GM21381 (cell line): Measurements from ENCODE around the gene DOCK7.
"Not testable (repeated sequence)": the region's sequence is repeated elsewhere in the genome, so short reads cannot be mapped to it uniquely, and the experiment has no call there.

ENCODE experiments used
- ATAC-seq: cut with Tn5 transposase; IDR thresholded peaks from one replicate; pipeline ENCODE4 v1.9.1; 2021; ENCODE audit warnings: mild to moderate bottlenecking, moderate library complexity; ENCODE audit not compliant: unreplicated experiment

DOCK7 gene

GRCh38 chr1:62687903-62688686 lies at the start of gene DOCK7:
Gene DOCK7 (minus strand): TSS chr1:62688386. CDS start chr1:62688264, 122 bp downstream.
- ATAC-seq = peak; percentile 72

DNA sequence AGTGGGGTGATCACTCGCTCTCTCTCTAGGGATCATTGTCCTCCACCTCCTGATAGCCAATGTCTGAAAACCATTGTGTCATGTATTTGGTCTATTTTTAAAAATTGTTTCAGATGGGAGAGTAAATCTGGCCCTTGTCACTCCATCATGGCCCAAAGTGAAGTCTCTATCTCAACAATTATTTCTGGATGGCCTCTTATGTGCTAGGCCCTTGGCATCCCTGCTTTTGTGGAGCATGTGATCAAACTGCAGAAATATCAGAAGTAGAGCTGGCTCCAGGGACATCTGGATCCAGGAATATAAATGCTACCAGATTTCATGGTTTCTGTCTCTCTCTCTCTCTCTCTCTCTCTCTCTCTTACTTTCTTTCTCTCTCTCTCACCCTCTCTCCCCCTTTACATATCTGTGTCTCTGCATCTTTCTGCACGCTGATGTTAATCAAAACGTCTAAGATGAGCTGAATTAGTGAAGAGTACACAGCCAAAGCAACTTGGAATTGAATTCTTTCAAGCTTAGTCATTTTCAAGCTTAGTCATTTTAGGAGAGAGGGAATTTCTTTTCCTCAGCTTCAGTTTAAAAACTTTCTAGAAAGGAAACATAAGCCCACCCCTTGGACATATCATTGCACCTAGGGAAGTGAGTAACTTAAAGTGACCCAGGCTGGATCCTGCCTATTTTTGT lies 47.4 kb upstream of the DOCK7 start:
- ATAC-seq = no peak

- no peak for ATAC-seq
These were observed 44.1 kb upstream of the DOCK7 start for GRCh38 chr1:62732331-62732730.

GRCh38 chr1:62728963-62729362 lies 40.8 kb upstream of the DOCK7 start:
- no peak for ATAC-seq

DNA sequence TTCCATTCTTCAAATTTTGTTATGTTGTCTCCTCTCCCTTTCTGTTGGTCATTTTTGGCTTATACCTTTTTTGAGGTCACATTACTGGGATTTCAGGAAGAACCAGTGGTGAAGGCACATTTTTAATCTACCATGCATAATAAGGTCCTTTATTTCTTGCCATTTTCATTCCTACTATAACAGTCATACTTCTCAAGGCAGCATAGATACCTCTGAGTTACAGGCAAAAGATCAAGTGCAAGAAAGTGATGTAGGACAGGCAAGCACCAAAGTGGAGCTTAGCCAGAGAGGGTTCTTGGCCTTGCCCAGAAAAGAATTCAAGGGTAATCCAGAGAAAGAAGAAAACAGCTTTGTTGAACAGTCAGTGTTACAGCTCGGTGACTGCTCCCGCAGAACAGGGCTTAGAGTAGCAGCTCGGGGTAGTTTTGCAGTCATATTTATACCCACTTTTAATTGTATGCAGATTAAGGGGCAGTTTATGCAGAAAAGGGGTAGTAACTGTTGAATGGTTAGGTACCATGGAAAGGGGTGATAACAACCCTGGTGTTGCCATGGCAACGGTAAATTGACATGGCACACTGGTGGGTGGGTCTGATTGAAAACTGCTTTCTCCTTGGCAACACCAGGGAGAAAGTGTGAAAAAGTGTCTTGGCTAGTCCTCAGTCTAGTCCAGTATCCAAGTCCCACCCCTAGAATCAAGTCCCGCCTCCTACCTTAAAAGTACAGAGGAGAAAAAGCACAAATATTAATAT lies 39.6 kb upstream of the DOCK7 start:
- ATAC-seq = no peak

- no peak for ATAC-seq
These were observed 37.8 kb upstream of the DOCK7 start for GRCh38 chr1:62726011-62726442.

- ATAC-seq = no peak
These were observed 37.1 kb upstream of the DOCK7 start for GRCh38 chr1:62725255-62725654.

DNA sequence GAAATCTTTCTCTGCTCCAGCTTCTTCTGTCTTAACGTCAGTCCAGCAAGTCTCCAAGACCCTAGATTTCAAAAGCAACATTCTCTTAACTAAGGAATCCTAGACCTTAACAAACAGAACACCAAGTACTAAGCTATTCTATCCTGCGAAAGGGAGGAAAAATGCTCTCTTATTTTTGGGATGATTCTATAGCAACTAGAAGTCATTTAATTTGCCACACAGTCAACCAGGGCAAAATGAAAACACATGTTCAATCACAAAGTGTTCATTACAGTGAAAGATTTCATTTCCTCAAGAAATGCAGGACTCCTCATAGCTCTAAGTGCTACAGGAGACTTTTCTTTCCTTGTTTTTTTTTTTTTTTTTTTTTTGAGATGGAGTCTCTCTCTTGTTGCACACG lies 36.2 kb upstream of the DOCK7 start:
- no peak for ATAC-seq

DNA sequence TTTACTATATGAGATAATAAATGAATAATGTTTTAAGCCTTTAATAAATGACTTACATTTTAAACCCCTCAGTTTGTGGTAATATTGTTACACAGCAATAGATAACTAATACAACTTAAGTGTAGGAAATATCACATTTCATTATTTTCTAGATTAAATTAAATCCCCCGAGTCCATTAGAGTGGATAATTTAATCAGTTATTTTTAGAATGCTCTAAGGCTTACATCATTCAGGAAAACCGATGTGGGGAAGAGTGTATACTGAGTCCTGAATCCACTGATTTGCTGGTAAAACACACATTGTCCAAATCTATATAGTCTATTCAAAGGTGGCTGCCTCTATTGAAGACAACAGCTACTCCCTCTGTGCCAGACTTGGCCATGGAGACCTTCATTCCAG lies 35.7 kb upstream of the DOCK7 start:
- ATAC-seq = no peak

GRCh38 chr1:62722796-62723195 lies 34.6 kb upstream of the DOCK7 start:
- ATAC-seq = peak; percentile 74

- ATAC-seq = no peak
These were observed 32.9 kb upstream of the DOCK7 start for GRCh38 chr1:62720946-62721554.

DNA sequence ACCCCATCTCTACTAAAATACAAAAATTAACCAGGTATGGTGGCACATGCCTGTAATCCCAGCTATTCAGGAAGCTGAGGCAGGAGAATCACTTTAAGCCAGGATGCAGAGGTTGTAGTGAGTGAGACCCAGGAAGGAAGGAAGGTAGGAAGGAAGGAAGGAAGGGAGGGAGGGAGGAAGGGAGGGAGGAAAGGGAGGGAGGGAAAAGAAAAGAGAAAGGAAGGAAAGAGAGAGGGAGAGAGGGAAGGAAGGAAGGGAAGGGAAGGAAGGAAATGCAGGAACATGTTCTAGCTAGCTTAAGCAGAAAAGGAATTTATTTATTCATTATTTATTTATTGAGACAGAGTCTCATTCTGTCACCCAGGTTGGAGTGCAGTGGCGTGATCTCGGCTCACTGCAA lies 30.2 kb upstream of the DOCK7 start:
- ATAC-seq = not testable (repeated sequence)

- ATAC-seq = no peak
These were observed 29.3 kb upstream of the DOCK7 start for GRCh38 chr1:62717483-62717882.

- ATAC-seq = no peak
These were observed 28.2 kb upstream of the DOCK7 start for GRCh38 chr1:62716397-62716796.

GRCh38 chr1:62712336-62713243 lies 24.4 kb upstream of the DOCK7 start:
- ATAC-seq = no peak

GRCh38 chr1:62707744-62708120 lies 19.5 kb upstream of the DOCK7 start:
- ATAC-seq = no peak

DNA sequence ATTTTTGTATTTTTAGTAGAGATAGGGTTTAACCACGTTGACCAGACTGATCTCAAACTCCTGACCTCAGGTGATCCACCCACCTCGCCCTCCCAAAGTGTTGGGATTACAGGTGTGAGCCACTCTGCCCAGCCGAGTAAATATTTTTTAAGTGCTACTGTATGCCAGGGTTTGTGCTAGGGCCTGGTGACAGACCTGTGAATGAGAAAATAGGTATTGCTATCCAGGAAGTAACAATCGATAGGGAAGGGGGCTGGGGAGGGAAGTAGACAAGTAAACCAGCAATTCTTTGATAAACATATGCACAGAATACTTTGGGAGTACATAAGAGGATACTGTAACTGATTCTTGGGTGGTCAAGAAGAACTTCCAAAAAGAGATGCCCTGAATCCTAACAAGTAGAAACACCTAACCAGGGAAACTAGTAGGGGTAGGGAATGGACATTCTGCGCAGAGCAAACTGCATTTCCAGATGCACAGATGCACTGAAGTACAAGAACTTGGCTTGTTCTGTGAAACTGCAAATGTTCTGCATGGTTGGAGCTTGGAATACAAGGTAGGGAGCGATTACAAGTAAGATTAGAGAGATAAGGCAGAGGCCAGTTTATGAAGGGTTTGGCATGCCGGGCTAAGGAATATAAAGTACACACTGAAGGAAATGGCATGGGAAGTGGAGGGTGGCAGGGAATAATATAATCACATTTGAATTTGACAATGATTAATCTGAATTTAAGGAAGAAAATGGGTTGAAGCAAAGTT lies 19.0 kb upstream of the DOCK7 start:
- ATAC-seq = no peak

DNA sequence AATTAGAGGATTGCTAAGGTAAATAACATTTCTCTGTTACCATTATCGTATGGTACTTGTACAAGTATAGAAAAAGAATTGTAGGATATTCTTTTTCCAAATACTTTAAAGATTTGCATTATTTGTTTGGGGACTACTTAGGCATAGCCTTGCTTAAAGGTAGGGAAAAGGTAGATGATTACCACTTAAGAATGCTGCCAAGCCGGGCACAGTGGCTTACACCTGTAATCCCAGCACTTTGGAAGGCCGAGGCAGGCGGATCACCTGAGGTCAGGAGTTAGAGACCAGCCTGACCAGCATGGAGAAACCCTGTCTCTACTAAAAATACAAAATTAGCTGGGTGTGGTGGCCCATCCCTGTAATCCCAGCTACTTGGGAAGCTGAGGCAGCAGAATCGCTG lies 10.0 kb upstream of the DOCK7 start:
- ATAC-seq = not testable (repeated sequence)

DNA sequence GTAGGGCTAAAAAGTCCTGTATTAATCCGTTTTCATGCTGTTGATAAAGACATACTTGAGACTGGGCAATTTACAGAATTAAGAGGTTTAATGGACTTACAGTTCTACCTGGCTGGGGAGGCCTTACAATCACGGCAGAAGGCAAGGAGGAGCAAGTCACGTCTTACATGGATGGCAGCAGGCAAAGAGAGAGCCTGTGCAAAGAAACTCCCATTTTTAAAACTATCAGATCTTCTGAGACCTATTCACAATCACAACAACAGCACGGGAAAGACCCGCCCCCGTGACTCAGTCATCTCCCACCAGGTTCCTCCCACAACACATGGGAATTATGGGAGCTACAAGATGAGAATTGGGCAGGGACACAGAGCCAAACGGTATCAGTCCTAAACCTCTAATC lies 6.3 kb upstream of the DOCK7 start:
- ATAC-seq = not testable (repeated sequence)

GRCh38 chr1:62693123-62693522 lies 4.9 kb upstream of the DOCK7 start:
- no peak for ATAC-seq
